ENCODE measurements around the gene HOMER3.

Gene HOMER3

GRCh38 chr19:18900700-18901481 lies 40.1 kb downstream of the HOMER3 start:
- DNase-seq: no peak

GRCh38 chr19:18899624-18900560 lies 41.1 kb downstream of the HOMER3 start:
- no peak for DNase-seq

- no peak for DNase-seq
Observed at GRCh38 chr19:18898607-18899408, 42.2 kb downstream of the HOMER3 start.

GRCh38 chr19:18898081-18898606 lies 42.9 kb downstream of the HOMER3 start:
- DNase-seq: no peak

GRCh38 chr19:18897094-18898029 lies 43.7 kb downstream of the HOMER3 start:
- DNase-seq: no peak

GRCh38 chr19:18896421-18896841 lies 44.6 kb downstream of the HOMER3 start:
- no peak for DNase-seq

- no peak for DNase-seq
Observed at GRCh38 chr19:18895824-18896341, 45.1 kb downstream of the HOMER3 start, which contains the start of gene CERS1. TSS of gene CERS1 (minus strand) at chr19:18896158. CDS start at chr19:18896072, 86 bp downstream.

- no peak for DNase-seq
Observed at GRCh38 chr19:18895038-18895823, 45.8 kb downstream of the HOMER3 start.

GRCh38 chr19:18894254-18895037 lies 46.6 kb downstream of the HOMER3 start:
- peak; percentile 72 for DNase-seq

- no peak for DNase-seq
Observed at GRCh38 chr19:18893587-18894253, 47.3 kb downstream of the HOMER3 start.

- no peak for DNase-seq
Observed at GRCh38 chr19:18889949-18890745, 50.9 kb downstream of the HOMER3 start.

- DNase-seq: no peak
Observed at GRCh38 chr19:18886972-18887371, 54.0 kb downstream of the HOMER3 start.

GRCh38 chr19:18883526-18884304 lies 57.3 kb downstream of the HOMER3 start:
- DNase-seq: no peak

- DNase-seq: no peak
Observed at GRCh38 chr19:18881491-18881890, 59.5 kb downstream of the HOMER3 start.

- DNase-seq: no peak
Observed at GRCh38 chr19:18879579-18880373, 61.2 kb downstream of the HOMER3 start.

Measured in NCI-H446 treated with DMSO at 0.1 percent for 48 hours (cell line).